Activated T-cell treated with anti-CD3 and anti-CD28 coated beads, Interleukin-2, amount 50 U/mL, for 24 hours (primary cell): ENCODE results near the gene GDNF.
A peak's percentile ranks its signal among the peaks of the same experiment; 100 is the strongest.

Experiments used
- DNase-seq: peaks from one replicate; pipeline ENCODE4 v3.0.0-alpha.2; 2020
- H3K27ac Mint-ChIP-seq: 2 replicates; pipeline ENCODE4 v1.8.0; 2020; ENCODE audit warnings: mild to moderate bottlenecking, mixed read lengths
- H3K27me3 Mint-ChIP-seq: 2 replicates; pipeline ENCODE4 v1.8.0; 2020; ENCODE audit warnings: mixed read lengths
- H3K36me3 Mint-ChIP-seq: 2 replicates; pipeline ENCODE4 v1.8.0; 2020; ENCODE audit warnings: low read depth, mixed read lengths
- H3K4me1 Mint-ChIP-seq: 2 replicates; pipeline ENCODE4 v1.8.0; 2020; ENCODE audit warnings: low read depth, mixed read lengths
- H3K4me3 Mint-ChIP-seq: 2 replicates; pipeline ENCODE4 v1.8.0; 2020; ENCODE audit warnings: mild to moderate bottlenecking, moderate library complexity, mixed read lengths
- H3K9me3 Mint-ChIP-seq: 2 replicates; pipeline ENCODE4 v1.8.0; 2020; ENCODE audit warnings: mixed read lengths

GDNF gene

GRCh38 chr5:37859805-37860204 is 20.0 kb upstream of the GDNF start:
- H3K4me3 Mint-ChIP-seq: no peak overlapping the region
- no peaks in the 10 kb centered on the region for H3K9me3 Mint-ChIP-seq
- no peak overlapping the region for H3K27ac Mint-ChIP-seq
- no peak for DNase-seq
- H3K4me1 Mint-ChIP-seq: no peaks in the 10 kb centered on the region
- H3K36me3 Mint-ChIP-seq: no peaks in the 10 kb centered on the region
- H3K27me3 Mint-ChIP-seq: peaks cover 22% of the 10 kb centered on the region

- no peaks in the 10 kb centered on the region for H3K36me3 Mint-ChIP-seq
- no peak overlapping the region for H3K27ac Mint-ChIP-seq
- no peaks in the 10 kb centered on the region for H3K9me3 Mint-ChIP-seq
- H3K4me1 Mint-ChIP-seq: no peaks in the 10 kb centered on the region
- DNase-seq: no peak
- H3K4me3 Mint-ChIP-seq: no peak overlapping the region
- H3K27me3 Mint-ChIP-seq: peaks cover 14% of the 10 kb centered on the region
Measured at GRCh38 chr5:37858250-37858649, 18.4 kb upstream of the GDNF start.

- Mint-ChIP-seq H3K27ac (no peak overlapping the region), H3K36me3 (no peaks in the 10 kb centered on the region)
Measured at GRCh38 chr5:37857696-37858095, 17.9 kb upstream of the GDNF start.

GRCh38 chr5:37855438-37855837 is 15.6 kb upstream of the GDNF start:
- no peak overlapping the region for H3K27ac Mint-ChIP-seq
- DNase-seq: no peak
- H3K4me1 Mint-ChIP-seq: no peaks in the 10 kb centered on the region
- H3K27me3 Mint-ChIP-seq: peaks cover 12% of the 10 kb centered on the region
- H3K9me3 Mint-ChIP-seq: no peaks in the 10 kb centered on the region
- no peak overlapping the region for H3K4me3 Mint-ChIP-seq
- no peaks in the 10 kb centered on the region for H3K36me3 Mint-ChIP-seq

More at GRCh38 chr5:37857696-37858095, 17.9 kb upstream of the GDNF start:
- H3K9me3 Mint-ChIP-seq: no peaks in the 10 kb centered on the region
- no peak overlapping the region for H3K4me3 Mint-ChIP-seq
- no peaks in the 10 kb centered on the region for H3K4me1 Mint-ChIP-seq
- DNase-seq: no peak
- H3K27me3 Mint-ChIP-seq: peaks cover 14% of the 10 kb centered on the region

GRCh38 chr5:37851305-37851704 is 11.5 kb upstream of the GDNF start:
- no peak for DNase-seq
- peaks cover 8% of the 10 kb centered on the region for H3K27me3 Mint-ChIP-seq
- no peaks in the 10 kb centered on the region for H3K9me3 Mint-ChIP-seq
- H3K4me1 Mint-ChIP-seq: no peaks in the 10 kb centered on the region
- H3K36me3 Mint-ChIP-seq: no peaks in the 10 kb centered on the region
- no peak overlapping the region for H3K4me3 Mint-ChIP-seq
- H3K27ac Mint-ChIP-seq: no peak overlapping the region

- H3K27me3 Mint-ChIP-seq: peaks cover 11% of the 10 kb centered on the region
- DNase-seq: no peak
- H3K4me3 Mint-ChIP-seq: no peak overlapping the region
- H3K4me1 Mint-ChIP-seq: no peaks in the 10 kb centered on the region
- no peak overlapping the region for H3K27ac Mint-ChIP-seq
- no peaks in the 10 kb centered on the region for H3K36me3 Mint-ChIP-seq
- H3K9me3 Mint-ChIP-seq: no peaks in the 10 kb centered on the region
Measured at GRCh38 chr5:37850226-37850865, 10.5 kb upstream of the GDNF start.

- no peak overlapping the region for H3K27ac Mint-ChIP-seq
- no peaks in the 10 kb centered on the region for H3K36me3 Mint-ChIP-seq
- no peaks in the 10 kb centered on the region for H3K9me3 Mint-ChIP-seq
- peaks cover 16% of the 10 kb centered on the region for H3K27me3 Mint-ChIP-seq
- no peaks in the 10 kb centered on the region for H3K4me1 Mint-ChIP-seq
- DNase-seq: no peak
- H3K4me3 Mint-ChIP-seq: no peak overlapping the region
Measured at GRCh38 chr5:37849641-37850040, 9.8 kb upstream of the GDNF start.

- Mint-ChIP-seq H3K27ac (no peak overlapping the region), H3K9me3 (no peaks in the 10 kb centered on the region), H3K4me3 (no peak overlapping the region), H3K27me3 (peaks cover 26% of the 10 kb centered on the region), H3K4me1 (no peaks in the 10 kb centered on the region), H3K36me3 (no peaks in the 10 kb centered on the region)
- DNase-seq: no peak
Measured at GRCh38 chr5:37847978-37848425, 8.2 kb upstream of the GDNF start.

GRCh38 chr5:37846786-37847310 is 7.0 kb upstream of the GDNF start:
- H3K27me3 Mint-ChIP-seq: peaks cover 30% of the 10 kb centered on the region
- no peak overlapping the region for H3K27ac Mint-ChIP-seq
- H3K4me1 Mint-ChIP-seq: no peaks in the 10 kb centered on the region
- H3K4me3 Mint-ChIP-seq: no peak overlapping the region
- H3K9me3 Mint-ChIP-seq: no peaks in the 10 kb centered on the region
- H3K36me3 Mint-ChIP-seq: no peaks in the 10 kb centered on the region
- DNase-seq: no peak

- no peaks in the 10 kb centered on the region for H3K9me3 Mint-ChIP-seq
- peaks cover 3% of the 10 kb centered on the region for H3K4me1 Mint-ChIP-seq
- peaks cover 48% of the 10 kb centered on the region for H3K27me3 Mint-ChIP-seq
- no peak for DNase-seq
- no peak overlapping the region for H3K4me3 Mint-ChIP-seq
- no peak overlapping the region for H3K27ac Mint-ChIP-seq
- no peaks in the 10 kb centered on the region for H3K36me3 Mint-ChIP-seq
Measured at GRCh38 chr5:37844009-37844408, 4.2 kb upstream of the GDNF start.

GRCh38 chr5:37842048-37842447 is 2.2 kb upstream of the GDNF start:
- H3K4me3 Mint-ChIP-seq: no peak overlapping the region
- no peak for DNase-seq
- H3K27me3 Mint-ChIP-seq: peaks cover 67% of the 10 kb centered on the region
- peaks cover 23% of the 10 kb centered on the region for H3K4me1 Mint-ChIP-seq
- H3K9me3 Mint-ChIP-seq: no peaks in the 10 kb centered on the region
- H3K36me3 Mint-ChIP-seq: no peaks in the 10 kb centered on the region
- no peak overlapping the region for H3K27ac Mint-ChIP-seq

GRCh38 chr5:37841203-37841602 is 1.4 kb upstream of the GDNF start:
- no peak overlapping the region for H3K27ac Mint-ChIP-seq
- H3K4me1 Mint-ChIP-seq: peaks cover 29% of the 10 kb centered on the region
- no peak for DNase-seq
- no peak overlapping the region for H3K4me3 Mint-ChIP-seq
- peaks cover 72% of the 10 kb centered on the region for H3K27me3 Mint-ChIP-seq
- no peaks in the 10 kb centered on the region for H3K9me3 Mint-ChIP-seq
- no peaks in the 10 kb centered on the region for H3K36me3 Mint-ChIP-seq

GRCh38 chr5:37840053-37841034 is 503 bp upstream of the GDNF start:
- Mint-ChIP-seq H3K9me3 (no peaks in the 10 kb centered on the region), H3K4me1 (peaks cover 30% of the 10 kb centered on the region), H3K27me3 (peaks cover 79% of the 10 kb centered on the region), H3K27ac (no peak overlapping the region), H3K4me3 (no peak overlapping the region), H3K36me3 (no peaks in the 10 kb centered on the region)
- DNase-seq: no peak

- H3K9me3 Mint-ChIP-seq: no peaks in the 10 kb centered on the region
- peaks cover 82% of the 10 kb centered on the region for H3K27me3 Mint-ChIP-seq
- peaks cover 36% of the 10 kb centered on the region for H3K4me1 Mint-ChIP-seq
- H3K4me3 Mint-ChIP-seq: peak overlapping the region; percentile 6
- no peak overlapping the region for H3K27ac Mint-ChIP-seq
- DNase-seq: no peak
- H3K36me3 Mint-ChIP-seq: no peaks in the 10 kb centered on the region
Measured at GRCh38 chr5:37838933-37839341, 904 bp downstream of the GDNF start.
